HG03571 (cell line): ENCODE data around the gene PDZK1IP1.
"Not testable (repeated sequence)": the region's sequence is repeated elsewhere in the genome, so short reads cannot be mapped to it uniquely, and the experiment has no call there.

ENCODE experiments used
- ATAC-seq: cut with Tn5 transposase; IDR thresholded peaks from one replicate; pipeline ENCODE4 v1.9.1; 2021; ENCODE audit not compliant: unreplicated experiment

Gene PDZK1IP1

GRCh38 chr1:47223921-47224675 is 34.3 kb upstream of the PDZK1IP1 start:
- ATAC-seq: no peak

GRCh38 chr1:47223174-47223920 is 33.5 kb upstream of the PDZK1IP1 start:
- ATAC-seq: no peak

- no peak for ATAC-seq
Observed at GRCh38 chr1:47222476-47222875, 32.6 kb upstream of the PDZK1IP1 start.

- ATAC-seq: no peak
Observed at GRCh38 chr1:47219590-47220220, 29.9 kb upstream of the PDZK1IP1 start.

GRCh38 chr1:47219001-47219400 is 29.2 kb upstream of the PDZK1IP1 start:
- no peak for ATAC-seq

GRCh38 chr1:47216278-47217059 is 26.6 kb upstream of the PDZK1IP1 start:
- ATAC-seq: no peak

GRCh38 chr1:47215713-47216112 is 25.9 kb upstream of the PDZK1IP1 start:
- ATAC-seq: no peak

GRCh38 chr1:47214549-47214948 is 24.7 kb upstream of the PDZK1IP1 start:
- ATAC-seq: no peak

- ATAC-seq: no peak
Observed at GRCh38 chr1:47213230-47213963, 23.6 kb upstream of the PDZK1IP1 start.

- ATAC-seq: no peak
Observed at GRCh38 chr1:47212636-47213229, 22.9 kb upstream of the PDZK1IP1 start.

GRCh38 chr1:47211796-47212269 is 22.0 kb upstream of the PDZK1IP1 start:
- no peak for ATAC-seq

- no peak for ATAC-seq
Observed at GRCh38 chr1:47210666-47211065, 20.8 kb upstream of the PDZK1IP1 start.

- ATAC-seq: no peak
Observed at GRCh38 chr1:47209725-47210325, 20.0 kb upstream of the PDZK1IP1 start.

- no peak for ATAC-seq
Observed at GRCh38 chr1:47209091-47209490, 19.3 kb upstream of the PDZK1IP1 start.

GRCh38 chr1:47208374-47208850 is 18.6 kb upstream of the PDZK1IP1 start:
- no peak for ATAC-seq

GRCh38 chr1:47207803-47208373 is 18.1 kb upstream of the PDZK1IP1 start:
- no peak for ATAC-seq

GRCh38 chr1:47205918-47206317 is 16.1 kb upstream of the PDZK1IP1 start:
- no peak for ATAC-seq

GRCh38 chr1:47203504-47203903 is 13.7 kb upstream of the PDZK1IP1 start:
- ATAC-seq: not testable (repeated sequence)

GRCh38 chr1:47201179-47201578 is 11.3 kb upstream of the PDZK1IP1 start:
- ATAC-seq: no peak
